HAP-1 (cell line): ENCODE data around the gene ASCC2.
"Not testable (repeated sequence)": the region's sequence is repeated elsewhere in the genome, so short reads cannot be mapped to it uniquely, and the experiment has no call there.

Source experiments
- DNase-seq, 2 experiments: peaks; one replicate each; pipeline ENCODE4 v3.0.0-alpha.2; 2016 to 2020; ENCODE audit warnings: low spot score in 2 of 2
- H3K27me3 ChIP-seq: fragments of 250-450 bp; sonication (Bioruptor Pico); 2 replicates; pipeline ENCODE4 v1.5.1; 2020; ENCODE audit warnings: low read depth, mild to moderate bottlenecking, moderate library complexity
- H3K36me3 ChIP-seq: fragments of 250-450 bp; sonication (Bioruptor Pico); replicated peaks from 2 replicates; pipeline ENCODE4 v1.5.1; 2020; ENCODE audit warnings: mild to moderate bottlenecking
- H3K4me1 ChIP-seq: fragments of 250-450 bp; sonication (Bioruptor Pico); 2 replicates; pipeline ENCODE4 v1.5.1; 2020; ENCODE audit warnings: mild to moderate bottlenecking
- H3K4me3 ChIP-seq: fragments of 250-450 bp; sonication (Bioruptor Pico); 2 replicates; pipeline ENCODE4 v1.5.1; 2020; ENCODE audit warnings: mild to moderate bottlenecking, moderate library complexity
- H3K9me3 ChIP-seq: fragments of 250-450 bp; sonication (Bioruptor Pico); 2 replicates; pipeline ENCODE4 v1.5.1; 2020; ENCODE audit warnings: mild to moderate bottlenecking, moderate library complexity
- in situ Hi-C: fragments of 300-500 bp; cut with MboI; formaldehyde crosslinking; loops from 3 replicates; pipeline ENCODE4 v1.14.3; 2020; ENCODE audit warnings: low sequenced_read_pairs, inconsistent platforms, mixed read lengths

ASCC2 gene

GRCh38 chr22:29842172-29842571, 4.1 kb upstream of the ASCC2 start:
- DNase-seq, result no peak
- in situ Hi-C loops, result no loop called here
- no peak overlapping the region for H3K4me3 ChIP-seq
- H3K27me3 ChIP-seq, result no peaks in the 10 kb centered on the region
- peaks cover 3% of the 10 kb centered on the region; the same call in 1 of the 2 replicates for H3K9me3 ChIP-seq
- H3K36me3 ChIP-seq, result no peaks in the 10 kb centered on the region; the same call in 1 of the 2 replicates
- H3K4me1 ChIP-seq, result peaks cover 8% of the 10 kb centered on the region; the same call in 1 of the 2 replicates

GRCh38 chr22:29840498-29840897, 2.4 kb upstream of the ASCC2 start:
- no peaks in the 10 kb centered on the region; the same call in 1 of the 2 replicates for H3K36me3 ChIP-seq
- H3K4me3 ChIP-seq, result no peak overlapping the region
- H3K4me1 ChIP-seq, result peaks cover 8% of the 10 kb centered on the region; the same call in 1 of the 2 replicates
- no peaks in the 10 kb centered on the region for H3K27me3 ChIP-seq
- no peak for DNase-seq
- in situ Hi-C loops, result no loop called here
- peaks cover 3% of the 10 kb centered on the region; the same call in 1 of the 2 replicates for H3K9me3 ChIP-seq

- Histone ChIP-seq H3K36me3 (no peaks in the 10 kb centered on the region; the same call in 1 of the 2 replicates), H3K4me3 (no peak overlapping the region), H3K27me3 (no peaks in the 10 kb centered on the region), H3K9me3 (peaks cover 3% of the 10 kb centered on the region; the same call in 1 of the 2 replicates), H3K4me1 (peaks cover 8% of the 10 kb centered on the region; the same call in 1 of the 2 replicates)
- in situ Hi-C loops, result no loop called here
- DNase-seq, result no peak
Measured at GRCh38 chr22:29839039-29839438, 965 bp upstream of the ASCC2 start.

- Histone ChIP-seq H3K4me3 (peak overlapping the region; percentile 96), H3K36me3 (no peaks in the 10 kb centered on the region; the same call in 1 of the 2 replicates), H3K27me3 (no peaks in the 10 kb centered on the region), H3K4me1 (peaks cover 8% of the 10 kb centered on the region; the same call in 1 of the 2 replicates), H3K9me3 (peaks cover 3% of the 10 kb centered on the region; the same call in 1 of the 2 replicates)
- in situ Hi-C loops, result no loop called here
- no peak for DNase-seq
Measured at GRCh38 chr22:29838599-29838956, 504 bp upstream of the ASCC2 start.

GRCh38 chr22:29836791-29837370, 1.2 kb downstream of the ASCC2 start:
- in situ Hi-C loops, H3K9me3 ChIP-seq, H3K4me1 ChIP-seq, H3K27me3 ChIP-seq, DNase-seq: not testable (repeated sequence)
- H3K4me3 ChIP-seq, result peak overlapping the region; percentile 96
- H3K36me3 ChIP-seq, result peaks cover 14% of the 10 kb centered on the region

GRCh38 chr22:29834046-29834445, 4.0 kb downstream of the ASCC2 start:
- Histone ChIP-seq H3K36me3 (peaks cover 30% of the 10 kb centered on the region), H3K27me3 (no peaks in the 10 kb centered on the region), H3K4me3 (no peak overlapping the region), H3K9me3 (peaks cover 3% of the 10 kb centered on the region; the same call in 1 of the 2 replicates), H3K4me1 (peaks cover 4% of the 10 kb centered on the region; the same call in 1 of the 2 replicates)
- in situ Hi-C loops, result no loop called here
- no peak for DNase-seq

GRCh38 chr22:29833392-29833965, 4.6 kb downstream of the ASCC2 start:
- no peak overlapping the region for H3K4me3 ChIP-seq
- peaks cover 1% of the 10 kb centered on the region; the same call in 1 of the 2 replicates for H3K4me1 ChIP-seq
- H3K36me3 ChIP-seq, result peaks cover 30% of the 10 kb centered on the region
- DNase-seq, result no peak
- H3K27me3 ChIP-seq, result no peaks in the 10 kb centered on the region
- in situ Hi-C loops, result no loop called here
- peaks cover 3% of the 10 kb centered on the region; the same call in 1 of the 2 replicates for H3K9me3 ChIP-seq

GRCh38 chr22:29831958-29832357, 6.1 kb downstream of the ASCC2 start:
- in situ Hi-C loops, result no loop called here
- Histone ChIP-seq H3K9me3 (no peaks in the 10 kb centered on the region), H3K4me1 (no peaks in the 10 kb centered on the region), H3K36me3 (peaks cover 34% of the 10 kb centered on the region), H3K27me3 (no peaks in the 10 kb centered on the region), H3K4me3 (no peak overlapping the region)
- no peak for DNase-seq

- Histone ChIP-seq H3K36me3 (peaks cover 34% of the 10 kb centered on the region), H3K4me1 (no peaks in the 10 kb centered on the region)
Measured at GRCh38 chr22:29831186-29831921, 6.7 kb downstream of the ASCC2 start.

GRCh38 chr22:29830585-29830984, 7.5 kb downstream of the ASCC2 start:
- Histone ChIP-seq H3K9me3 (no peaks in the 10 kb centered on the region), H3K27me3 (no peaks in the 10 kb centered on the region), H3K4me1 (no peaks in the 10 kb centered on the region), H3K4me3 (no peak overlapping the region), H3K36me3 (peaks cover 37% of the 10 kb centered on the region)
- DNase-seq, result no peak
- in situ Hi-C loops, result no loop called here

More at GRCh38 chr22:29831186-29831921, 6.7 kb downstream of the ASCC2 start:
- Histone ChIP-seq H3K4me3 (no peak overlapping the region), H3K27me3 (no peaks in the 10 kb centered on the region), H3K9me3 (no peaks in the 10 kb centered on the region)
- in situ Hi-C loops, result no loop called here
- DNase-seq, result no peak

- DNase-seq, H3K27me3 ChIP-seq, H3K4me3 ChIP-seq, H3K4me1 ChIP-seq, in situ Hi-C loops, H3K9me3 ChIP-seq: not testable (repeated sequence)
- peaks cover 52% of the 10 kb centered on the region for H3K36me3 ChIP-seq
Measured at GRCh38 chr22:29827726-29828125, 10.3 kb downstream of the ASCC2 start.

- in situ Hi-C loops, result no loop called here
- Histone ChIP-seq H3K4me3 (no peak overlapping the region), H3K27me3 (no peaks in the 10 kb centered on the region), H3K4me1 (no peaks in the 10 kb centered on the region), H3K36me3 (peaks cover 52% of the 10 kb centered on the region), H3K9me3 (no peaks in the 10 kb centered on the region)
- DNase-seq, result no peak
Measured at GRCh38 chr22:29827091-29827490, 11.0 kb downstream of the ASCC2 start.

GRCh38 chr22:29825578-29825977, 12.5 kb downstream of the ASCC2 start:
- no peaks in the 10 kb centered on the region for H3K4me1 ChIP-seq
- no peaks in the 10 kb centered on the region for H3K9me3 ChIP-seq
- no peak overlapping the region for H3K4me3 ChIP-seq
- no peaks in the 10 kb centered on the region for H3K27me3 ChIP-seq
- in situ Hi-C loops, result no loop called here
- H3K36me3 ChIP-seq, result peaks cover 53% of the 10 kb centered on the region
- DNase-seq, result no peak

- in situ Hi-C loops, result no loop called here
- H3K27me3 ChIP-seq, result no peaks in the 10 kb centered on the region
- H3K4me1 ChIP-seq, result no peaks in the 10 kb centered on the region
- H3K36me3 ChIP-seq, result peaks cover 54% of the 10 kb centered on the region
- H3K4me3 ChIP-seq, result no peak overlapping the region
- no peaks in the 10 kb centered on the region for H3K9me3 ChIP-seq
- DNase-seq, result no peak
Measured at GRCh38 chr22:29824677-29825076, 13.4 kb downstream of the ASCC2 start.
